Measurements from ENCODE around the gene MED12L. TPM values are rescaled to one million over a fixed set of nuclear protein-coding genes. Genes with fewer than 3 reads are reported as not detected.

The MED12L gene
- polyA plus RNA-seq, 1 of the 3 experiments (the other 2 are of a cell fraction): 0.03 TPM

- WGBS (ENCODE audit: low lambda C conversion rate): 17% methylated on average over 2 of the region's 2 CpGs
- no peaks in the 10 kb centered on the region for H3K36me3 ChIP-seq (replicated peaks in 1 of 2; ENCODE audit: control insufficient read depth in 1 of 2, insufficient read depth in 2 of 2, low read length in 1 of 2)
- ChIA-PET CTCF (interaction anchor here (0.8 to 1.2 kb wide), 2 partner anchors 32 to 384 kb away, joined by 3 read pairs; no protein-coding TSS in a partner anchor), POLR2A (no interaction called here)
- no peaks in the 10 kb centered on the region for H3K9me2 ChIP-seq
- H3K27ac ChIP-seq (ENCODE audit: low read depth in 2 of 2, low read length in 1 of 2): no peak overlapping the region
- DNase-seq: no peak
- H3K4me3 ChIP-seq (ENCODE audit: low read depth in 2 of 2, low read length in 1 of 2): no peak overlapping the region
- H3K4me1 ChIP-seq (ENCODE audit: control insufficient read depth in 1 of 2, insufficient read depth in 2 of 2, low read depth in 1 of 2, low read length in 1 of 2): no peaks in the 10 kb centered on the region
- H2AFZ ChIP-seq (ENCODE audit: low read depth): no peak overlapping the region
- H3K9me3 ChIP-seq: no peaks in the 10 kb centered on the region
- no peaks in the 10 kb centered on the region for H3K79me2 ChIP-seq (ENCODE audit: insufficient read depth)
- H3F3A ChIP-seq (replicated peaks; ENCODE audit: insufficient read depth): no peaks in the 10 kb centered on the region
- H3K4me2 ChIP-seq: no peak overlapping the region
- no peak for TF ChIP-seq MEF2A (IDR thresholded peaks at IDR 0.05; ENCODE audit: borderline replicate concordance, low read depth)
- no peak for TF ChIP-seq SIN3A (IDR thresholded peaks at IDR 0.05; ENCODE audit: borderline replicate concordance, low read depth, low read length)
- no peak for TF ChIP-seq GABPA (IDR thresholded peaks at IDR 0.05; ENCODE audit: low read depth)
- no peak for TF ChIP-seq YY1 (IDR thresholded peaks at IDR 0.05; ENCODE audit: low read depth)
- no peak for TF ChIP-seq USF1 (IDR thresholded peaks at IDR 0.05; ENCODE audit: borderline replicate concordance, low read depth)
- no peak for TF ChIP-seq CTCF (IDR thresholded peaks at IDR 0.05)
- no peak for TF ChIP-seq MXI1 (IDR thresholded peaks at IDR 0.05; ENCODE audit: low read depth, low read length)
- no peak for TF ChIP-seq ZBTB33 (IDR thresholded peaks at IDR 0.05; ENCODE audit: borderline replicate concordance, low read depth)
- no peak for TF ChIP-seq USF2 (IDR thresholded peaks at IDR 0.05; ENCODE audit: borderline replicate concordance, low read depth, low read length)
- no peak for TF ChIP-seq POLR2AphosphoS5 (IDR thresholded peaks at IDR 0.05; ENCODE audit: low read depth, low read length)
- H3K27me3 ChIP-seq (ENCODE audit: insufficient read depth): no peaks in the 10 kb centered on the region; the same call in 1 of the 2 replicates
- H4K20me1 ChIP-seq (ENCODE audit: insufficient read depth): no peaks in the 10 kb centered on the region
- no peak overlapping the region for H3K9ac ChIP-seq
These were observed 367.4 kb downstream of the MED12L start for GRCh38 chr3:151452841-151453240.

- no peak overlapping the region for H2AFZ ChIP-seq (ENCODE audit: low read depth)
- no peaks in the 10 kb centered on the region for H3K9me2 ChIP-seq
- no peaks in the 10 kb centered on the region for H3K36me3 ChIP-seq (replicated peaks in 1 of 2; ENCODE audit: control insufficient read depth in 1 of 2, insufficient read depth in 2 of 2, low read length in 1 of 2)
- no peaks in the 10 kb centered on the region for H4K20me1 ChIP-seq (ENCODE audit: insufficient read depth)
- H3K4me1 ChIP-seq (ENCODE audit: control insufficient read depth in 1 of 2, insufficient read depth in 2 of 2, low read depth in 1 of 2, low read length in 1 of 2): no peaks in the 10 kb centered on the region; a peak in 1 of 4 replicates
- H3K27ac ChIP-seq (ENCODE audit: low read depth in 2 of 2, low read length in 1 of 2): no peak overlapping the region
- ChIA-PET CTCF (interaction anchor here (1.5 to 1.8 kb wide), 3 partner anchors 12 to 206 kb away, joined by 4 to 5 read pairs (median 5); no protein-coding TSS in a partner anchor), POLR2A (no interaction called here)
- no peak overlapping the region for H3K4me2 ChIP-seq
- DNase-seq: no peak
- peaks cover 3% of the 10 kb centered on the region for H3F3A ChIP-seq (replicated peaks; ENCODE audit: insufficient read depth)
- H3K4me3 ChIP-seq (ENCODE audit: low read depth in 2 of 2, low read length in 1 of 2): no peak overlapping the region
- WGBS (ENCODE audit: low lambda C conversion rate): 20% methylated on average over 3 of the region's 3 CpGs
- no peaks in the 10 kb centered on the region for H3K9me3 ChIP-seq
- H3K79me2 ChIP-seq (ENCODE audit: insufficient read depth): no peaks in the 10 kb centered on the region
- no peaks in the 10 kb centered on the region; the same call in 1 of the 2 replicates for H3K27me3 ChIP-seq (ENCODE audit: insufficient read depth)
- H3K9ac ChIP-seq: no peak overlapping the region
- TF ChIP-seq YY1 (IDR thresholded peaks at IDR 0.05; ENCODE audit: low read depth) (no peak), RXRA (IDR thresholded peaks at IDR 0.05; ENCODE audit: borderline replicate concordance, low read depth) (no peak), NFIC (IDR thresholded peaks at IDR 0.05; ENCODE audit: borderline replicate concordance) (no peak), FOSL2 (IDR thresholded peaks at IDR 0.05; ENCODE audit: borderline replicate concordance, low read depth) (no peak), MAX (IDR thresholded peaks at IDR 0.05; ENCODE audit: low read depth) (no peak), SMC3 (IDR thresholded peaks at IDR 0.05; ENCODE audit: low read depth, low read length) (no peak), EP300 (IDR thresholded peaks at IDR 0.05; ENCODE audit: borderline replicate concordance in 1 of 2, low read depth in 1 of 2, low read length in 1 of 2) (no peak), POLR2AphosphoS5 (IDR thresholded peaks at IDR 0.05; ENCODE audit: low read depth, low read length) (no peak), CHD2 (IDR thresholded peaks at IDR 0.05; ENCODE audit: low read length, partially characterized antibody) (no peak), RAD21 (IDR thresholded peaks at IDR 0.05; ENCODE audit: low read length) (no peak), RFX5 (IDR thresholded peaks at IDR 0.05; ENCODE audit: low read length) (no peak), SIN3A (IDR thresholded peaks at IDR 0.05; ENCODE audit: borderline replicate concordance, low read depth, low read length) (no peak), FOXJ3 (CRISPR knock-in tag; IDR thresholded peaks at IDR 0.05) (no peak)
These were observed 370.6 kb downstream of the MED12L start for GRCh38 chr3:151456065-151456464.

Measured in SK-N-SH (cell line).